ENCODE data around the gene SND1. TPM values are rescaled to one million over a fixed set of nuclear protein-coding genes. Genes with fewer than 3 reads are reported as not detected.
A peak's percentile ranks its signal among the peaks of the same experiment; 100 is the strongest.

SND1 gene
- total RNA-seq, 1 donor from 2014 or later = 201 TPM

GRCh38 chr7:128135515-128136214 lies 483.7 kb downstream of the SND1 start:
- peak; percentile 22 for DNase-seq (ENCODE audit: low read depth)

- DNase-seq (ENCODE audit: low read depth) = no peak
Measured at GRCh38 chr7:128136215-128136597, 484.2 kb downstream of the SND1 start.

GRCh38 chr7:128137181-128137580 lies 485.2 kb downstream of the SND1 start:
- peak; percentile 49 for DNase-seq (ENCODE audit: low read depth)

DNA sequence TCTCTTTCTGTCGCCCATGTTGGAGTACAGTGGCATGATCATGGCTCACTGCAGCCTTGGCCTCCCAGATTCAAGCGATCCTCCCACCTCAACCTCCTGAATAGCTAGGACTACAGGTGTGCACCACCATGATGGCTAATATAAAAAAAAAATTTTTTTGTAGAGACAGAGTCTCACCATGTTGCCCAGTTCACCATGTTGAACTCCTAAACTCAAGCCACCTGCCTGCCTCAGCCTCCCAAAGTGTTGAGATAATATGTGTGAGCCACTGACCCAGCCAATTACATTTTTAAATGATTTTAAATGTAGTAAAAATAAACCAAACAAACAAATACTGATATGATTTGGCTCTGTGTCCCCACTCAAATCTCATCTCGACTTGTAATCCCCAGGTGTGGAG lies 487.4 kb downstream of the SND1 start:
- DNase-seq (ENCODE audit: low read depth) = no peak

DNA sequence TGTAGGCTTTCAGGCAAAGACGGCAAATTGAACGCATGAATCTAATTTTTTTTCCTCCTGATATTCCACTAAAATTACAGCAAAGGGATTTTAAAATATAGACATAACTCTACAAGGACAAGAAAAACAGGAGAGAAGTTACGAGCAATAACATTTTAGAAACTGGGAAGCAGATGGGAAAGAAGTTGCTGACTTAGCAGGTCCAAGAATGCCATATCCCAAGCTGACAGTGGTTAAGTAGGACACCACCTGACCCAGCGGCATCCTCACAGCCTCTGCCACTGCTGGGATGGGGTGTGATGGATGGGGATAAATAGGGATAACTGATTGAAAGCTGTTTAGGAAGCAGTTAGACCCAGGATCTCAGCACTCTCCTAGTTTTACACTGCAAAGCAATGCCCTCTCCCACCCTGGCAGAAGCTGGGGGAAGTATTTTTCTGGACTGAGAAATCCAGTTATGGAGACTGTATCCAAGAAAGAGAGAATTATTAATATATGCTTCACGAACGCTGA lies 489.7 kb downstream of the SND1 start:
- DNase-seq (ENCODE audit: low read depth) = no peak

Other genes starting within 250 kb of the SND1 start
- gene GCC1, start 66.6 kb upstream of the SND1 start, total RNA-seq = 30.4 and 32.7 TPM in 2 replicates
- gene ARF5, start 63.8 kb upstream of the SND1 start, total RNA-seq = 111 and 279 TPM in 2 replicates
- gene FSCN3, start 58.5 kb upstream of the SND1 start, total RNA-seq = 0.70 and 1.0 TPM in 2 replicates
- gene PAX4, start 34.1 kb upstream of the SND1 start, total RNA-seq = not detected in 2 replicates